Activated CD4-positive, alpha-beta T cell treated with anti-CD3 and anti-CD28 coated beads for 1 hour (primary cell): ENCODE measurements around the gene ALLC.

Source experiments
- DNase-seq: peaks from one replicate; pipeline ENCODE4 v3.0.0-alpha.2; 2020

Gene ALLC

GRCh38 chr2:3680548-3681345 is 22.7 kb downstream of the ALLC start:
- DNase-seq, result no peak

- no peak for DNase-seq
These were observed 23.6 kb downstream of the ALLC start for GRCh38 chr2:3681625-3682024.

GRCh38 chr2:3682811-3683210 is 24.8 kb downstream of the ALLC start:
- no peak for DNase-seq

DNA sequence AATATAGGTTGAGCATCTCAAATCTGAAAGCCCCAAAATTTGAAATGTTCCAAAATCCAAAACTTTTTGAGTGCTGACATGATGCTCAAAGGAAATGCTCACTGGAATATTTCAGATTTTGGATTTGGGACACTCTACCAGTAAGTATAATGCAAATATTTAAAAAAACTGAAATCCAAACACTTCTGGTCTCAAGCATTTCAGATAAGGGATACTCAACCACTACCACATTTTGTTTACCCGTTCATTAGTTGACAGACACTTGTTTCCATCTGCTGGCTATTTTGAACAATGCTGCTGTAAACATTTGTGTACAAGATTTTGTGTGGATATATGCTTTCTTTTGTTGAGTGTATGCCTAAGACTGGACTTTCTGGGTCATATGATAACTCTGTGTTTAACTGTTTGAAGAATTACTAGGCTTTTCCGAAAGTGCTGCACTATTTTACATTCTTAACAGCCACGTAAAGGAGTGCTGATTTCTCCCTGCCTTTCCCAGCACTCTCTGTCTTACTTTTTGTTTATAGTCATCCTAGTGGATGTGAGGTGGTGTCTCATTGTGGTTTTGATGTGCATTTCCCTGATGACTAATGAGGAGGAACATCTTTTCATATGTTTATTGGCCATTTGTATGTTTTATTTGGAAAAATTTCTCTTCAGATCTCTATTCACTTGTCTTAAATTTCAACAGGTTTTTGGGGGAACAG is 25.9 kb downstream of the ALLC start:
- no peak for DNase-seq

GRCh38 chr2:3689998-3690748 is 32.2 kb downstream of the ALLC start:
- no peak for DNase-seq

DNA sequence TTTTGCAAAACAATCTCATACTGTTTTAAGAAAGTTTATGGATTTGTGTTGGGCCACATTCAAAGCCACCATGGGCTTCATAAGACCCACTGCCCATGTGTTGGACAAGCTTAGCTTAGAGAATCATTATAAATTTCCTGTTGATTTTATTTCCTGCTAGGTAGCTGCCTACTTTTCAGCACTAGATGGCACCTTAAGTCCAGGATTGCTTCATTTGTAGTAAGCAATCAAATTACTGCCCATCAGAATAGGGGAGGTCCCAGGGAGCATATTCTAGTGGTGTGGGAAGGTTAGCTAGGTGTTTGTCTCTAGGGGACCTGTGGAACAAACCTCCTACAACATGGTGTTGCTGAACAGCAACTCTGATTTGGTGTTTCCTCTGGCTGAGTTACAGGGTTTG is 34.4 kb downstream of the ALLC start:
- no peak for DNase-seq

- DNase-seq, result no peak
These were observed 38.5 kb downstream of the ALLC start for GRCh38 chr2:3696545-3696944.

DNA sequence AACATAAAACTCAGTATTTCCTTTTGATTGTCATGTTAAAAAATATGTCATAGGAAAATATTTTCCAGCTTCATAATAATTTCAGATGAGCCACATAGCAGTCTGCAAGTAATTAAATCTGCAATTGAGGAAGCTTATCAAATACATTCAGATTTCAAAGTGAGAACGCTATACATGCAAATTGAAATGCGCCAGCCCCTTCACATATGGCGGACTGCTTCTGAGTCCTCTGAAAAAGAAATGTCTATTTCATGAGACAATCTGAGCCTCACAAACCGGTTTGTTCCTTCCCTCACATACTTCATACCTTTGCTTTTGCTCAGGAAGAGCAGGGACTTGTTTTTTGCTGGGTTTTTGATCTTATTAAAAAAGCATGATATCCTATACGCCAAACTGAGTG is 43.1 kb downstream of the ALLC start:
- DNase-seq, result no peak

GRCh38 chr2:3703236-3703756 is 45.3 kb downstream of the ALLC start, which contains the start of gene DCDC2C:
Gene DCDC2C, plus strand, starts transcription at chr2:3703575. Its CDS starts 177 bp downstream, at chr2:3703752.
- no peak for DNase-seq

GRCh38 chr2:3703757-3704355 is 45.9 kb downstream of the ALLC start:
- no peak for DNase-seq

DNA sequence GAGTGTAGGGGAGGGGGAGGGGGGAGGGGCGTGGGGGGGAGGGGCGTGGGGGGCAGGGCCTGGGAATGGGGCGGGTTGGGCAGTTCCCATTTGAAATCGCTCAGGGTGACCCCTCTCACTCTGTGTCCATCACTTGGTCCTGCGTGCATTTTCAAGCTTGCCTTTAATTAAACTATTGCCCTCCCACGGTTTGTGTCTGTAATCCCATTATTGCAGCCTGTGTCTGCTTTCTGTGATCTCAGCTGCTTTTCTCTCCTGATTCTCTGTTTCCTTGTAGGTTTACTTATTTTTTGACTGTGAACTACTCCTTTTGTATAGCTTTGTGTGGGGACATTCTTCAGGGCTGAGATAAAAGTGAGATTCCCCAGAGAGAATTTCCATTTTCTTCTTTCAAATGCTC is 46.7 kb downstream of the ALLC start:
- no peak for DNase-seq

- no peak for DNase-seq
These were observed 47.8 kb downstream of the ALLC start for GRCh38 chr2:3705782-3706181.

DNA sequence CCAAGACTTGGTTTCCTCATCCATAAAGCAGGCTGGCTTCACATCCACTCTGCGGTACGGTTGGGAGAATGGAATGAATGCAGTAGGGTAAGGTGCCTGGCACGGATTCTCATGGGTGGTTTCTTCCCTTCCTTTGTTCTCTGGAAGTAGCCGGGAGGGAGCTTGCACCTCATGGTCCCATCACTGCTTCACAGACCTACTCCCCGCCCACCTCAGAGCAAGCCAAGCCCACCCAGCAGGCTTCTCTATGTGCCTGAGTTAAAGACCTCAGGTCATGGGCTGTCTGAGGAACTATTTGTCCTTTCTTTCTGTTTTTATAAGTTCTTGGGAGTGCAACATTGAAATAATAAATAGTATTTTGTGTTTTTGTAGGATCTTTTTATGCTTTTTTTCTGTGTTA is 48.9 kb downstream of the ALLC start:
- no peak for DNase-seq

DNA sequence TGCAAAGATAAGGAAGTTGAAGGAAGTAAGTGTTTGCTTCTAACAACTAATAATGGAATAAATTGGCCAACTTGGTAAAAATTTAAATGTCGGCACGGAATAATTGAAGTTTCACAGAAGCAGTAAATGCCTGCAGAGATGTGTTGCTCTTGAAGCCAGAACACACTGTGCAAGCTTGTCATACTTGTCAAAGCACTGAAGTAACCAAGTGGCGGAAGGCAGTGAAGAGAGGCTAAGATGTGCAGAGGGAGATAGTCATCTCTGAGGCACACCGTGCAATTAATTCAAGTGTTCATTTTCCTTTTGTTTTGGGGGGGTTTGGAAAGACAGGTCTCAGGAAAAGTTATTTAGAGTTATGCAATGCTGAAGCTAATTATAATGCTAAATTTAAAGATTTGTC is 50.6 kb downstream of the ALLC start:
- DNase-seq, result no peak

GRCh38 chr2:3709225-3709624 is 51.2 kb downstream of the ALLC start:
- DNase-seq, result no peak

GRCh38 chr2:3712424-3712823 is 54.4 kb downstream of the ALLC start:
- no peak for DNase-seq

- no peak for DNase-seq
These were observed 55.0 kb downstream of the ALLC start for GRCh38 chr2:3712831-3713503.

DNA sequence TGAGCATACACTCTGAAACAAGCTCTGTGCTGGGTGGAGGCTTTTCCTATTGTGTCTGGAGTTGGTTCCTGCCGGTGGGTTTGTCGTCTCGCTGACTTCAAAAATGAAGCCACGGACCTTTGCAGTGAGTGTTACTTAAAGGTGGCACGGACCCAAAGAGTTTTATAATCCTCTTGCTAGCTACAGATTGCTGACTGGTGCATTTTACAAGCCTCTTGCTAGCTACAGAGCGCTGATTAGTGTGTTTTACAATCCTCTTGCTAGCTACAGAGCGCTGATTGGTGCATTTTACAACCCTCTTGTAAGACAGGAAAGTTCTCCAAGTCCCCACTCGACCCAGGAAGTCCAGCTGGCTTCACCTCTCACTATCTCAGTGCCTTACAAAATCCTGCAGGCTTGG is 60.7 kb downstream of the ALLC start:
- no peak for DNase-seq

DNA sequence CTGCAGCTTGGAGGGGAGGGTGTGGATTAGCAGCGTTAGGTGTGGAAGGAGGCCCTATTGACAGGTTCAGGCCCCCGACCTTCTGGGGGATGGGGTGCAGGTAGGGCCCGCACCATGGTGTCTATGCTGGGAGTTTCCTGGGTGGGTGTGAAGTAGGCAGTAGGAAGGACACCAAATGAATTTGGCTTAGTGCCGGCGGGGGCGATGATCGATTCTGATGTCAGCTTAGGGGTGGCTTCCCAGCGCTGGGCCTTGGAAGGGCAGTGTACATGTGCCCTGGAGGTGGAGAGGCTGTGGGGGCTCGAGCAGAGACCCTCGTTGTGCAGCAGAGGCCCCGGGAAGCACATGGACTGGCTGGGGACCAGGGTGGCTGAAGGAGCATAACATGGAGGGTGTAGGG is 67.0 kb downstream of the ALLC start:
- DNase-seq, result no peak

DNA sequence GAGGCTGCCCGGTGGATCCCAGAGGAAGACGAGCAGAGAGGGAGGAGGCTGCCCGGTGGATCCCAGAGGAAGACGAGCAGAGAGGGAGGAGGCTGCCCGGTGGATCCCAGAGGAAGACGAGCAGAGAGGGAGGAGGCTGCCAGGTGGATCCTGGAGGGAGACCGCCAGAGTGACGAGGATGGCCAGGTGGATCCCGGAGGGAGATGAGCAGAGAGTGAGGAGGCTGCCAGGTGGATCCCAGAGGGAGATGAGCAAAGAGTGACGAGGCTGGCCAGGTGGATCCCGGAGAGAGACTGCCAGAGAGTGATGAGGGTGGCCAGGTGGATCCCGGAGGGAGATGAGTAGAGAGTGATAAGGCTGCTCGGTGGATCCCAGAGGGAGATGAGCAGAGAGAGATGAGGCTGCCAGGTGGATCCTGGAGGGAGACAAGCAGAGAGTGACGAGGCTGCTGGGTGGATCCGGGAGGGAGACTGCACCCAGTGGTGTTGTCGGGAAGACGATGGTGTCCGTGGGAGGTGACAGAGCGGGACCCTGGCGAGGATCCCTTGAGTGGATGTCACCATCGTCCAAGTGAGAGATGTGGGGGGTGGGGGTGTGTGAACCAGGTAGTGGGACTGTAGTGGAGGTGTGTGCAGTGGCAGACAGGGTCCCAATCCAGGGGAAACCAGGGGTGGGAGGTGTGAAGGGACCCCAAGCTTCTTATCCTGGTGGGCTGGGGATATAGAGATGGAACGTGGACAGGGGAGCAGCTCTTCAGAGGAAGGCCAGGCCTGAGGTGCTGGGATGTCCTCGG is 67.7 kb downstream of the ALLC start:
- no peak for DNase-seq

DNA sequence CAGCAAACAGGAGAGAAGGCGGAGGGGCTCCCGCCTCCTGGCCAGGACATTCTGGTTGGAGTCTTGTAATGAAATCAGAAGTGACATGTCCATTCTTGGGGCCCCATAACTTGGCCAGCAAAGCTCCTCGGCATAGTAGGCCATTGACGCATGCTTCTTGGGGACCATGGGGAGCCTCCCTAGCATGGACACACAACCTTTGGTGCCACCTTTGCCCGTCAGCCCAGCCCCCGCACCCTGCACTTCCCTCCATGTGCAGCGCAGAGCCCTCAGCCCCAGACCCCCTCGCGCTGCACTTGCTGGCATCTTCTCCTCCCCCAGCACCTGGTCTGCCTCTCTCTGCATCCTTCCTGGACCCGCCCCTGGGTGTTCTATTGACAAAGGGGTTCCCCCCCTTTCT is 68.5 kb downstream of the ALLC start:
- DNase-seq, result no peak
